ENCODE data around the gene MEGF6. TPM values are rescaled to one million over a fixed set of nuclear protein-coding genes. Genes with fewer than 3 reads are reported as not detected.

Gene MEGF6
- total RNA-seq, 1 donor from 2014 or later = 1.3 TPM

DNA sequence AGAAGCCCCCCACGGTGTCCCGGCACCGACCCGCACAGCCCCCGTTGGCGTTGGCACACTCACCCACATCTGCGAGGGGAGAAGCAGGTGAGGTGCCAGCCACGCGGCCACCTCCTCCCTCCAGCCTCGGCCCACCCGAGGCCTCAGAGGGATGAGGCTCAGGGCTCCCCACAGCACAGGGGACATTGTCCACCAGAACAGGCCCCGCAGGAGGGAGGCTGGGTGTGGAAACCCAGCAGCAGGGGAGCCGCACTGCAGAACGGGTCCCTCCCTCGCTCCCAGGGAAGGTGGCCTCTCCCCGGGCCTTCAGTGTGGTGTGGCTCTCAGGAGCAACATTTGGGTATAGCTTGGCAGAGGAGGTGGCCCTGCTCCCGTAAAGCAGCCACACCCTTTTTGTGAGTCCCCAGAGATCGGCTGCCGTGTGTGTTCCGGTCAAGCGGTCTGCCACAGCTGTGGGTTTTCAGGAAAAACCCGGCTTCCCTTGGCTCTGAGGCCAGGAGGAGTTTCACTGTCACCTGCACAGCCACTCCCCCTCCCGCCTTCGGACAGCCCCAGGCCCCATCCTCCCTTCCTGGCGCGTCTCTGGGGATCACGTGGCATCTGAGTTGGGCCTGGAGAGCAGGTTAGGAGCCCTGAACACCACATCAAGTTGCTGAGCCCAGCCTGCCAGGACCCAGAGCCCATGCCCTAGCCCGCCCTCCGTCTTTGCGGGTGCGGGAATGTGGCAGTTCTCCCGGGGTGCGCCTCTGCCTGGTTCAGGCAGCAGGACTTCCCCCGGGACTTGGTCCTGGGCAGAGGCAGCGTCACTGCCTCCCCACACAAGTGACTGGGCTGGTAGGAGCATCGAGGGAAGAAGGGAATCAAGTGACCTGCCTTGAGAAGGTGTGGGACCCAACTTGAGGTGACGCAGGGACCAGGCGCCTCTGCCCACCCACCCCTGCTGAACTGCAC lies 64.0 kb downstream of the MEGF6 start:
- FAIRE-seq = no peak
- Histone ChIP-seq H3K4me3 (ENCODE audit: low read depth, low read length) (no peak overlapping the region), H3K27me3 (ENCODE audit: control insufficient read depth, insufficient read depth, low read length) (peaks cover 1% of the 10 kb centered on the region), H3K36me3 (ENCODE audit: control insufficient read depth, insufficient read depth, low read length) (no peaks in the 10 kb centered on the region)
- no peak for DNase-seq (ENCODE audit: low read depth)
- TF ChIP-seq, protein P1, sequence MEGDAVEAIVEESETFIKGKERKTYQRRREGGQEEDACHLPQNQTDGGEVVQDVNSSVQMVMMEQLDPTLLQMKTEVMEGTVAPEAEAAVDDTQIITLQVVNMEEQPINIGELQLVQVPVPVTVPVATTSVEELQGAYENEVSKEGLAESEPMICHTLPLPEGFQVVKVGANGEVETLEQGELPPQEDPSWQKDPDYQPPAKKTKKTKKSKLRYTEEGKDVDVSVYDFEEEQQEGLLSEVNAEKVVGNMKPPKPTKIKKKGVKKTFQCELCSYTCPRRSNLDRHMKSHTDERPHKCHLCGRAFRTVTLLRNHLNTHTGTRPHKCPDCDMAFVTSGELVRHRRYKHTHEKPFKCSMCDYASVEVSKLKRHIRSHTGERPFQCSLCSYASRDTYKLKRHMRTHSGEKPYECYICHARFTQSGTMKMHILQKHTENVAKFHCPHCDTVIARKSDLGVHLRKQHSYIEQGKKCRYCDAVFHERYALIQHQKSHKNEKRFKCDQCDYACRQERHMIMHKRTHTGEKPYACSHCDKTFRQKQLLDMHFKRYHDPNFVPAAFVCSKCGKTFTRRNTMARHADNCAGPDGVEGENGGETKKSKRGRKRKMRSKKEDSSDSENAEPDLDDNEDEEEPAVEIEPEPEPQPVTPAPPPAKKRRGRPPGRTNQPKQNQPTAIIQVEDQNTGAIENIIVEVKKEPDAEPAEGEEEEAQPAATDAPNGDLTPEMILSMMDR (IDR thresholded peaks at IDR 0.05; ENCODE audit: insufficient read depth, low read length, severe bottlenecking) = no peak

DNA sequence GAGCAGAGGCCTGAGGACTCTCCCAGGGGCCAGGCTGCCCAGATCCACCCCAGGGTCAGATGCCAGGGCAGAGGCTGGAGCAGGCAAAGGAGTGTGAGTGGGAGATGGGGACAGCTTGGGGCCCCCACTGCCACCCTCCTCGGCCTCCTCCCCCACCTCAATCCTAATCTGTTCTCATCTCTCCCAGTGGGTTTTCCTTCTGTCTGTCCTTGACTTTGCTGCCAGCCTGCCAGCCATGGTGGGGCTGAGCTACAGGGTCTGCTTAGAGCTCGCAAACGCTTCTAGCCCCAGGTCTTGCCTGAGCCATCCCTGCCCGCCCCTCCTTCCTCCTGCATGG lies 65.3 kb downstream of the MEGF6 start:
- no peaks in the 10 kb centered on the region for H3K36me3 ChIP-seq (ENCODE audit: control insufficient read depth, insufficient read depth, low read length)
- TF ChIP-seq, protein P1 (IDR thresholded peaks at IDR 0.05; ENCODE audit: insufficient read depth, low read length, severe bottlenecking) = no peak
- no peaks in the 10 kb centered on the region for H3K27me3 ChIP-seq (ENCODE audit: control insufficient read depth, insufficient read depth, low read length)
- no peak for DNase-seq (ENCODE audit: low read depth)
- FAIRE-seq = no peak
- H3K4me3 ChIP-seq (ENCODE audit: low read depth, low read length) = no peak overlapping the region

DNA sequence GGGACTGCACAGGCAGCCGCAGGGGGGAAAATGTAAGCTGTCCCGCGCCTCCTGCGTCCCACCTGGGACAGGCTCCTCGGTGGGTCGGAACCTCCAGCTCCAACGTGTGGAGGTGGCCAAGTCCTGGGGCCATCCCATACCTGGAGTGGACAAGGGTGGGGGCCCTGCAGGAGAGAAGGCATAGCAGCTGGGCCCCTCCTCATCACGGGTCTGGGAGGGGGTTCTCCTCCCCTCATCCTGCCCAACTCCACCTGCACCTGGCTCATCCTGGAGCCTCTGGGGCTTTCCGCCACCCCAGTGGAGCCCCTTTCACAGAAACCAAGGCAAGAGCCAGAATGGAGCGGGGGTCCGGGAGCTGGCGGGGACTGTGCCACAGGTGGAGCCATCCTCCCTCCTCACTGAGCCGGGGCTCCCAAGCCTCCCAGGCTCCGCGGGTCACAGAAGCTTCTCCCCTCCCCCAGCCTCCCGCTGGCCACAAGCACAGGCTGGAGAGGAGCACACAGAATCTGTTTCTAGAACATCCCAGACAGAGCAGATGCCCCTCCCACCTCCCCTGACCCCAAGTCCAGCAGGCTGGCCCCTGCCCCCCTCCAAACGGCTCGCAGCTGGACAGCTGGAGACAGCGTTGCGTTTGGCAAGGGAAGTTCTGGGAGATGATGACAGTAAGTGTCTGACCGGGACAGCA lies 65.8 kb downstream of the MEGF6 start:
- no peaks in the 10 kb centered on the region for H3K27me3 ChIP-seq (ENCODE audit: control insufficient read depth, insufficient read depth, low read length)
- no peak for DNase-seq (ENCODE audit: low read depth)
- H3K4me3 ChIP-seq (ENCODE audit: low read depth, low read length) = no peak overlapping the region
- H3K36me3 ChIP-seq (ENCODE audit: control insufficient read depth, insufficient read depth, low read length) = no peaks in the 10 kb centered on the region
- no peak for FAIRE-seq
- TF ChIP-seq, protein P1 (IDR thresholded peaks at IDR 0.05; ENCODE audit: insufficient read depth, low read length, severe bottlenecking) = no peak

DNA sequence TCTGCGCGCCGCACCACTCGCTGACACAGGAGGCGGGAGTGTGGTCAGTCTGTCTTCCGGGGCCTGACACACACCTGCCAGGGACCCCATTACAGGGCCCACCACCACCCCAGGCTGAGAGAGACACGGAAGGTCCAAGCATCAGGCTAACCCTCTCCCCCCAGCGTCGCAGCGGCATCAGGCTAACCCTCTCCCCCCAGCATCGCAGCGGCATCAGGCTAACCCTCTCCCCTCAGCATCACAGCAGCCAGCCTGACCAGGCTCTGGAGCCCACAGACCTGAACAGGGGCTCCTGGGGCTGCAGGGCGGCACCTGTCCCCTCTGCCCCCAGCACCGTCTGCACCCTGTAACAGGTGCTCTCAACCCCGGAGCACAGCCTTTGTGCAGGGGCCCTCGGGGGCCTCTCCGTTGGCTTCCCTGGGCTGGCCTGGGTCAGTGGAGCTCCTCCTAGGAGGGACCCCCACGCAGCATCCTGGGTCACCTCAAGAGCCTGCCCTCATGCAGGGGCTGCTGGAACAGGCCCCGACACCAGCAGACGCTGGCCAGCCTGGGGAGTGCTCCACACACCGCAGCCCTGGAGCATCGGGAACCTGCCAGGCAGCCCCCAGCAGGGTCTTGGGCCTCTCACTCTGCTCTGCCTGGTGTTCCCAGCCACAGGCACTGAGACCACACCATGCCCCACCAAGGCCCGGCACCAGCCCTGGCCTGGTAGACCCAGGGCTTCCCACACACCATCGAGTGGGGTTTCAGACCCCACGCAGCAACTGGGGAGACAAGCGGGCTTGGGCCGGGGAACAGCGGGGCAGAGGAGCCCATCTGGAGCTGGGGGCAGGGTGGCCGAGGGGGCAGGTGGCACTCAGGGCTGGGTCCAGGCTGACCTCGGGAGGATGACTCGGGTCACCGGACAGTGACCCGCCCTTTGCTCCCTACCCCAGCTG lies 67.0 kb downstream of the MEGF6 start:
- Histone ChIP-seq H3K4me3 (ENCODE audit: low read depth, low read length) (no peak overlapping the region), H3K36me3 (ENCODE audit: control insufficient read depth, insufficient read depth, low read length) (no peaks in the 10 kb centered on the region), H3K27me3 (ENCODE audit: control insufficient read depth, insufficient read depth, low read length) (no peaks in the 10 kb centered on the region)
- TF ChIP-seq, protein P1 (IDR thresholded peaks at IDR 0.05; ENCODE audit: insufficient read depth, low read length, severe bottlenecking) = no peak
- FAIRE-seq (no peak), DNase-seq (ENCODE audit: low read depth) (no peak)

DNA sequence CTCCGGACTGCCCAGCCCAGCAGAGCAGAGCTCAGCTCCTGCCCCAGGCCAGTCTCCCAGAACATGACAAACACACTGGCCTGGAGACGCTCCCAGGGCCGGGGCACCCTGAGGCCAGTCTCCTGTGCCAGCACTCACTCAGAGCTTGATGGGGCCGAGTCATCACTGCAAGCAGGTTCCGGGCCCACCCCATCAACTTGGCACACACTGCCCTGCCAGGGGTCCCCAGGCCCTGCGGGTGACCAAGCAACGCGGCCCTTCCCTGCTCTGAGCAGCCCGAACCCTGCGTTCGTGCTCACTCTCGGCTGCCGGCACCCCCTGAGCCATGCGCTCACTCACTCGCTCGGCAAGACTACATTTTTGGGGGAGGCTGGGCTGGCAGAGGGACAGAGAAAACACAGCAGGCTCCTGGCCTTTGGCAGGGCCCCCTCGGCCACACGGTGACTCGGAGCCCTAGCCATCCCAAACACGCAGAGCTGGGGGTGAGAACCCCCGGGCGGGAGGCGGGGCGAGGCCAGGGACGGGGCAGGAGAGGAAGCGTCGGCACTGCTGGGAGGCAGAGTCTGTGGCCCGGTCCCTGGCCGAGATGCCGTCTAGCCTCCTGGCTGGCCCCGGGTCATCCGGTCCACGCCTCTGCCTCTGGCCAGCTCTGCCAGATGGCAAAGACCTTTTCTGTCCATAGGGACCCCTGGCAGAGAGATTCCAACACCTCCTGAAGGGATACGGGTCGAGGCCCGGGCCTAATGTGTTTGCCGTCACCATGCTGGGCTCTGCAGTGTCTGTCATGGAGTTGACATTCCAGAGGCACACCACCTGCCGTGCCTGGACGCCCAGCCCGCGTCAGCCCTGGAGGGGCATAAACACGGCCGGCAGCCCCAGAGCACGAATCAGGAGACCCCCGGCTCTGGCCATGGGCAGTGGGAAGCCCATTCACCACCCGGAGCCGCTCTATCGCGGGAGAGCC lies 68.0 kb downstream of the MEGF6 start:
- Histone ChIP-seq H3K36me3 (ENCODE audit: control insufficient read depth, insufficient read depth, low read length) (no peaks in the 10 kb centered on the region), H3K27me3 (ENCODE audit: control insufficient read depth, insufficient read depth, low read length) (no peaks in the 10 kb centered on the region), H3K4me3 (ENCODE audit: low read depth, low read length) (no peak overlapping the region)
- TF ChIP-seq, protein P1 (IDR thresholded peaks at IDR 0.05; ENCODE audit: insufficient read depth, low read length, severe bottlenecking) = no peak
- DNase-seq (ENCODE audit: low read depth) (no peak), FAIRE-seq (no peak)
